Upper lobe of left lung (tissue), 6 donors: ENCODE measurements around the gene IL36G. TPM values are rescaled to one million over a fixed set of nuclear protein-coding genes. Genes with fewer than 3 reads are reported as not detected.

ENCODE experiments used
- ATAC-seq, 2 donors: fragments of 200-7000 bp; cut with Tn5 transposase; one replicate each; pipeline ENCODE4 v1.9.1; 2022; ENCODE audit warnings: mild to moderate bottlenecking in 2 of 2, moderate library complexity in 2 of 2; ENCODE audit not compliant: low FRiP score in 2 of 2
- DNase-seq, 2 donors: peaks; one replicate each; pipeline ENCODE4 v3.0.0-alpha.2; 2019 to 2020
- H3K27ac ChIP-seq, 4 donors: fragments of 200-600 bp; sonication (generic); one replicate each; pipeline ENCODE4 v1.5.1; 2016 to 2019
- H3K27me3 ChIP-seq, 4 donors: fragments of 200-600 bp; sonication (generic); one replicate each; pipeline ENCODE4 v1.5.1; 2017 to 2019
- H3K36me3 ChIP-seq, 4 donors: fragments of 200-600 bp; sonication (generic); one replicate each; pipeline ENCODE4 v1.5.1; 2016 to 2019
- H3K4me1 ChIP-seq, 4 donors: fragments of 200-600 bp; sonication (generic); one replicate each; pipeline ENCODE4 v1.5.1; 2018 to 2019
- H3K4me3 ChIP-seq, 4 donors: fragments of 200-600 bp; sonication (generic); one replicate each; pipeline ENCODE4 v1.5.1; 2017 to 2019; ENCODE audit warnings: mild to moderate bottlenecking in 2 of 4, moderate library complexity in 1 of 4
- H3K9me3 ChIP-seq, 4 donors: fragments of 200-600 bp; sonication (generic); one replicate each; pipeline ENCODE4 v1.5.1; 2018 to 2019
- EP300 ChIP-seq, 4 donors: sonication (generic); formaldehyde crosslinking; IDR thresholded peaks; one replicate each; pipeline ENCODE4 v1.5.1; 2017; ENCODE audit warnings: antibody characterized with exemption in 4 of 4, control low read depth in 2 of 4
- POLR2A ChIP-seq, 4 donors: fragments of 450-650 bp; IDR thresholded peaks; one replicate each; pipeline ENCODE4 v1.5.1; 2016 to 2017; ENCODE audit warnings: antibody characterized with exemption in 4 of 4, mild to moderate bottlenecking in 2 of 4
- POLR2AphosphoS5 ChIP-seq, 2 donors: sonication (generic); formaldehyde crosslinking; IDR thresholded peaks; one replicate each; pipeline ENCODE4 v1.5.1; 2017; ENCODE audit warnings: antibody characterized with exemption in 2 of 2
- WGBS, 2 donors: methylation state at CpG; one replicate each; pipeline ENCODE4 v1.1.5; 2017 to 2018; 5-methylcytosine and 5-hydroxymethylcytosine counted together
- total RNA-seq, 6 donors: library from RNA; depleted of rRNA in 4 of 6; stranded (reverse); fragments of >200 nt in 4 of 6; gene quantifications; one replicate each; pipeline versions ENCODE4 v1.1.0 to v1.2.1, GENCODE V29; 2016 to 2021
- TF ChIP-seq, protein P1 (sequence below), 6 experiments: fragments of 450-650 bp in 4 of 6; fragments of 200-600 bp in 2 of 6; sonication (generic) in 2 of 6; IDR thresholded peaks; one replicate each; pipeline ENCODE4 v1.5.1; 2016 to 2019; ENCODE audit warnings: antibody characterized with exemption in 6 of 6
- donor health status: DM: no; HTN: no; CAD: no; lungs with moderate emphysema.
- donor health status: DM: no; HTN: yes; CAD: no; lungs with severe emphysema.

Gene IL36G
- total RNA-seq, 6 donors from 2014 or later = not detected

DNA sequence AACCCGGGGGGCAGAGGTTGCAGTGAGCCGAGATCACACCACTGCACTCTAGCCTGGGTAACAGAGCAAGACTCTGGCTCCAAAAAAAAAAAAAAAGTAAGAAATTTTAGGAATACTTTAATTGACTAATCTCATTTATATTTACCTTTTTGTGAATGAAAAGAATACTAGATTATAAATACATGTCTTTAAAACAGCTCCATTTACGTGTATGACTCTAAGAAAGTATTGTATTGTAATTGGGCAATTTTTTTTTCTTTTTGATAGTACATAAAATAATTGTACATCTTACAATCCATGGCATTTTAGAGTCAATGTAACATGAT, 35.5 kb downstream of the IL36G start:
- ATAC-seq (no peak), DNase-seq (no peak)
- Histone ChIP-seq H3K27ac (no peak overlapping the region), H3K27me3 (no peaks in the 10 kb centered on the region), H3K4me3 (no peak overlapping the region), H3K4me1 (no peaks in the 10 kb centered on the region), H3K9me3 (no peaks in the 10 kb centered on the region), H3K36me3 (no peaks in the 10 kb centered on the region)
- WGBS, 2 donors = 87 to 89% methylated on average over 3 of the region's 3 CpGs
- TF ChIP-seq POLR2AphosphoS5 (IDR thresholded peaks at IDR 0.05) = no peak
- TF ChIP-seq, protein P1, sequence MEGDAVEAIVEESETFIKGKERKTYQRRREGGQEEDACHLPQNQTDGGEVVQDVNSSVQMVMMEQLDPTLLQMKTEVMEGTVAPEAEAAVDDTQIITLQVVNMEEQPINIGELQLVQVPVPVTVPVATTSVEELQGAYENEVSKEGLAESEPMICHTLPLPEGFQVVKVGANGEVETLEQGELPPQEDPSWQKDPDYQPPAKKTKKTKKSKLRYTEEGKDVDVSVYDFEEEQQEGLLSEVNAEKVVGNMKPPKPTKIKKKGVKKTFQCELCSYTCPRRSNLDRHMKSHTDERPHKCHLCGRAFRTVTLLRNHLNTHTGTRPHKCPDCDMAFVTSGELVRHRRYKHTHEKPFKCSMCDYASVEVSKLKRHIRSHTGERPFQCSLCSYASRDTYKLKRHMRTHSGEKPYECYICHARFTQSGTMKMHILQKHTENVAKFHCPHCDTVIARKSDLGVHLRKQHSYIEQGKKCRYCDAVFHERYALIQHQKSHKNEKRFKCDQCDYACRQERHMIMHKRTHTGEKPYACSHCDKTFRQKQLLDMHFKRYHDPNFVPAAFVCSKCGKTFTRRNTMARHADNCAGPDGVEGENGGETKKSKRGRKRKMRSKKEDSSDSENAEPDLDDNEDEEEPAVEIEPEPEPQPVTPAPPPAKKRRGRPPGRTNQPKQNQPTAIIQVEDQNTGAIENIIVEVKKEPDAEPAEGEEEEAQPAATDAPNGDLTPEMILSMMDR (IDR thresholded peaks at IDR 0.05) = no peak
- TF ChIP-seq EP300 (IDR thresholded peaks at IDR 0.05) = no peak
- TF ChIP-seq POLR2A (IDR thresholded peaks at IDR 0.05) = no peak

GRCh38 chr2:113014067-113014466, 36.3 kb downstream of the IL36G start:
- Histone ChIP-seq H3K27ac (no peak overlapping the region), H3K4me1 (no peaks in the 10 kb centered on the region), H3K36me3 (no peaks in the 10 kb centered on the region), H3K4me3 (no peak overlapping the region), H3K9me3 (no peaks in the 10 kb centered on the region), H3K27me3 (no peaks in the 10 kb centered on the region)
- 91 to 96% methylated on average over 2 of the region's 2 CpGs for WGBS, 2 donors
- DNase-seq (no peak), ATAC-seq (no peak)
- TF ChIP-seq, protein P1 (IDR thresholded peaks at IDR 0.05) = no peak
- TF ChIP-seq POLR2AphosphoS5 (IDR thresholded peaks at IDR 0.05) (no peak), POLR2A (IDR thresholded peaks at IDR 0.05) (no peak), EP300 (IDR thresholded peaks at IDR 0.05) (no peak)

DNA sequence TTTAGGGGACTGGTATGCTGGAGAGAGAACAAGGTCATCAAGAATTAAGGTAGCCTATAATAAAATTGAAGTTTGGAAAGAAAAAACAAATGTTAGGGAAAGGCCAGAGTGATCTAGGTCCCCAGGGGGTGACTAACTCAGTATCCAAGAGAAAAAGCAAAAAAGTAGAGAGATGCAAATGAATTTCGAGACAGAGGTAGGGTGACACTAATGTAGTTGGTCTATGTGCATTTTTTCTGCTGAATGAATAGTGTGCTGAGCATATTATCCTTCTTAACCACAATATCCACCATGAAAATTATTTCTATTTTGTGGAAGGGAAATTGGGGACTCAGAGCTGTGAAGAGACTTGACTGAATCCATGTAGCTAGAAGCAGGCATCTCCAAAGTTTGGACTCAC, 37.2 kb downstream of the IL36G start:
- Histone ChIP-seq H3K36me3 (no peaks in the 10 kb centered on the region), H3K4me3 (no peak overlapping the region), H3K4me1 (no peaks in the 10 kb centered on the region), H3K27ac (no peak overlapping the region), H3K9me3 (no peaks in the 10 kb centered on the region), H3K27me3 (no peaks in the 10 kb centered on the region)
- TF ChIP-seq, protein P1 (IDR thresholded peaks at IDR 0.05) = no peak
- TF ChIP-seq POLR2AphosphoS5 (IDR thresholded peaks at IDR 0.05) (no peak), POLR2A (IDR thresholded peaks at IDR 0.05) (no peak), EP300 (IDR thresholded peaks at IDR 0.05) (no peak)
- ATAC-seq = no peak
- 72 to 74% methylated on average over 1 of the region's 1 CpG for whole genome bisulfite sequencing, 2 donors
- no peak for DNase-seq

- H3K27ac ChIP-seq = no peak overlapping the region
- 88 to 90% methylated on average over 2 of the region's 2 CpGs for WGBS, 2 donors
- H3K9me3 ChIP-seq = no peaks in the 10 kb centered on the region
- TF ChIP-seq POLR2AphosphoS5 (IDR thresholded peaks at IDR 0.05) (no peak), POLR2A (IDR thresholded peaks at IDR 0.05) (no peak), EP300 (IDR thresholded peaks at IDR 0.05) (no peak)
- TF ChIP-seq, protein P1 (IDR thresholded peaks at IDR 0.05) = no peak
- H3K36me3 ChIP-seq = no peaks in the 10 kb centered on the region
- H3K27me3 ChIP-seq = no peaks in the 10 kb centered on the region
- no peak overlapping the region for H3K4me3 ChIP-seq
- no peaks in the 10 kb centered on the region for H3K4me1 ChIP-seq
- ATAC-seq = no peak
- no peak for DNase-seq
These were observed 37.8 kb downstream of the IL36G start for GRCh38 chr2:113015655-113016054.

DNA sequence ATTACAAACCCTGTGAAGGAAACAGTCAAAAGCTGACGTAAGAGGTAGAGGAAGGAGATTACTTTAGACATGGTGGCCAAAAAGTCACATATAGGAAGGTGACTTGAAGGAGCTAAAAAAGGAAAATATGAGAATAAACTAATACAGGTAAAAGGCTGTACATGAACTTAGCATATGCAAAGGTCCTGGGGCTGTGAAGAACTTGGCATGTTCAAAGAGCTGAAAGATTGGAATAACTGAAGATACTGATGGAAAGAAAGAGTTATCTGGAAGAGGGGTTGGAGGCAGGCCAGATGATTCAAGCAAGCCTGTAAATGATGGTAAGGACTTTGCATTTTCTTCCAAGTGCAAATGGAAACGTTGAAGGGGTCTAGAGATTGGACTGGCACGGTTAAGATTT, 40.7 kb downstream of the IL36G start:
- no peaks in the 10 kb centered on the region for H3K27me3 ChIP-seq
- DNase-seq = no peak
- H3K4me3 ChIP-seq = no peak overlapping the region
- no peaks in the 10 kb centered on the region for H3K36me3 ChIP-seq
- no peak for TF ChIP-seq POLR2AphosphoS5 (IDR thresholded peaks at IDR 0.05)
- TF ChIP-seq, protein P1 (IDR thresholded peaks at IDR 0.05) = no peak
- no peak for TF ChIP-seq EP300 (IDR thresholded peaks at IDR 0.05)
- no peak for TF ChIP-seq POLR2A (IDR thresholded peaks at IDR 0.05)
- whole genome bisulfite sequencing, 2 donors = 77 to 80% methylated on average over 3 of the region's 3 CpGs
- H3K9me3 ChIP-seq = no peaks in the 10 kb centered on the region
- H3K27ac ChIP-seq = no peak overlapping the region
- no peak for ATAC-seq
- no peaks in the 10 kb centered on the region for H3K4me1 ChIP-seq
